Loucy (cell line): ENCODE measurements around the gene SRGAP1.

Source experiments
- EZH2phosphoT487 ChIP-seq: fragments of 200-600 bp; IDR thresholded peaks from 2 replicates; pipeline ENCODE4 v1.6.1; 2018; ENCODE audit warnings: antibody characterized with exemption, mild to moderate bottlenecking, moderate library complexity, borderline replicate concordance
- TF ChIP-seq, protein P1 (sequence below): fragments of 200-600 bp; sonication (generic); conservative IDR thresholded peaks from 2 replicates; pipeline ENCODE4 v1.5.1; 2014; ENCODE audit warnings: mild to moderate bottlenecking, antibody characterized with exemption, low read length

DNA sequence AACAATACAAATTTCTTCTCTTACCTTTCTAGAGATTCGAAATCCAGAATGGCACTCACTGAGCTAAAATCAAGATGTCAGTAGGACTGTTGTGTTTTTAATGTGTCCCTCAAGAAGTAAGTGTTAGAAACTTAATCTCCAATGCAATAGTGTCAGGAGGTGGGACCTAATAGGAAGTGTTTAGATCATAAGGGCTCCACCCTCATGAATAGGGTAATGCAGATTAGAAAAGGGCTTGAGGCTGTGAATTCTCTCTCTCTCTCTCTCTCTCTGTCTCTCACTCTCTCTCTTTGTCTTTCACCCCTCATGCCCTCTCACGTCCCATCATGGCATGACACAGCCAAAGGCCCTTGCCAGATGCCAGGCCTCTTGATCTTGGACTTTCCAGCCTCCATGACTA, 15.6 kb upstream of the SRGAP1 start:
- TF ChIP-seq, protein P1, sequence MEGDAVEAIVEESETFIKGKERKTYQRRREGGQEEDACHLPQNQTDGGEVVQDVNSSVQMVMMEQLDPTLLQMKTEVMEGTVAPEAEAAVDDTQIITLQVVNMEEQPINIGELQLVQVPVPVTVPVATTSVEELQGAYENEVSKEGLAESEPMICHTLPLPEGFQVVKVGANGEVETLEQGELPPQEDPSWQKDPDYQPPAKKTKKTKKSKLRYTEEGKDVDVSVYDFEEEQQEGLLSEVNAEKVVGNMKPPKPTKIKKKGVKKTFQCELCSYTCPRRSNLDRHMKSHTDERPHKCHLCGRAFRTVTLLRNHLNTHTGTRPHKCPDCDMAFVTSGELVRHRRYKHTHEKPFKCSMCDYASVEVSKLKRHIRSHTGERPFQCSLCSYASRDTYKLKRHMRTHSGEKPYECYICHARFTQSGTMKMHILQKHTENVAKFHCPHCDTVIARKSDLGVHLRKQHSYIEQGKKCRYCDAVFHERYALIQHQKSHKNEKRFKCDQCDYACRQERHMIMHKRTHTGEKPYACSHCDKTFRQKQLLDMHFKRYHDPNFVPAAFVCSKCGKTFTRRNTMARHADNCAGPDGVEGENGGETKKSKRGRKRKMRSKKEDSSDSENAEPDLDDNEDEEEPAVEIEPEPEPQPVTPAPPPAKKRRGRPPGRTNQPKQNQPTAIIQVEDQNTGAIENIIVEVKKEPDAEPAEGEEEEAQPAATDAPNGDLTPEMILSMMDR = no peak
- TF ChIP-seq EZH2phosphoT487 = no peak
